Left hindlimb (tissue), 1 donor: ENCODE measurements around the gene SLC35B4.

Experiments used
- DNase-seq: peaks from one replicate; pipeline ENCODE4 v3.0.0-alpha.2; 2018

The SLC35B4 gene

DNA sequence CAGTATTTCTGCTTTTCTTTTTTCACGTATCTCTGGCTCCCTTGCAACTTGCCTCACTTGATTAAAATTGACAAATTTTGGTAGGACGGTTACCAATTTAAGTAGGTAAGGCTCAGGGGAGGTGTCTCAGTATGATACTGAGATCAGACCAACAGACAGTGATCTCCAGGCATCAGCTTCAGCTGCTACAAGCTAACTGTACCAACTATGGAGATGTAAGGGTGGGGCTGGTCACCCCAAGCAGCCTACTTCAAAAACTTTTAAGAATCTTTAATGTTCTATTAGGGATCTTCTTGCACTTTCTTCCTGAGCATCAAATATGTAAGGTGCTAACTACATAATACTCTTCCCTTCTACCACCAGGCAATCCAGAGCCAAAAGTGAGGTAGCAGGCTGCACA lies 26.9 kb downstream of the SLC35B4 start:
- DNase-seq = no peak

- DNase-seq = no peak
These were observed 27.3 kb downstream of the SLC35B4 start for GRCh38 chr7:134289423-134289822.

DNA sequence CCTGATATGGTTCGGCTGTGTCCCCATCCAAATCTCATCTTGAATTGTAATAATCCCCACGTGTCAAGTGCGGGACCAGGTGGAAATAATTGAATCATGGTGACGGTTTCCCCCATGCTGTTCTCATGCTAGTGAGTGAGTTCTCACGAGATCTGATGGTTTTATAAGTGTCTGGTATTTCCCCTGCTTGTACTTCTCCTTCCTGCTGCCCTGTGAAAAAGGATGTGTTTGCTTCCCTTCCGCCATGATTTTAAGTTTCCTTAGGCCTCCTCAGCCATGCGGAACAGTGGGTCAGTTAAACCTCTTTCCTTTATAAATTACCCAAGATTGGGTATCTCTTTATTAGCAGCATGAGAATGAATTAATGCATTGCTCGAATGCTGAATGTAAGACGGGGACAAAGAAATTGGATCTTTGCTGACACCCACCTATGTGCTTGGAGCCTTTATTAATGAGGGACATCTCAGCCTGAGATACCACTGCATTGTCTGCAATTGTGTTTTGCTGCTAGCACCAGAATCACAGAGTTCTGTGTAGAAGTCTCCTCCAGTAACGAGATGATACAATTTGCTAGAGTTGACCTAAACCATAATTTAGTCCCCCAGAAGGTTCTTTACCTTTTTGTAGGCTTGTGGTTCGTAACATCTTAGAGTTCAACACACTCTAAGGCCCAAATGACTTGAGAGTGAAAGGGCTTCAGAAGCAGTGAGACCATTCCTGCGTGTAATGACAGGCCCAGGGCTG lies 28.6 kb downstream of the SLC35B4 start:
- DNase-seq = no peak

GRCh38 chr7:134284952-134285351 lies 31.8 kb downstream of the SLC35B4 start:
- DNase-seq = no peak

- no peak for DNase-seq
These were observed 32.7 kb downstream of the SLC35B4 start for GRCh38 chr7:134284011-134284410.

DNA sequence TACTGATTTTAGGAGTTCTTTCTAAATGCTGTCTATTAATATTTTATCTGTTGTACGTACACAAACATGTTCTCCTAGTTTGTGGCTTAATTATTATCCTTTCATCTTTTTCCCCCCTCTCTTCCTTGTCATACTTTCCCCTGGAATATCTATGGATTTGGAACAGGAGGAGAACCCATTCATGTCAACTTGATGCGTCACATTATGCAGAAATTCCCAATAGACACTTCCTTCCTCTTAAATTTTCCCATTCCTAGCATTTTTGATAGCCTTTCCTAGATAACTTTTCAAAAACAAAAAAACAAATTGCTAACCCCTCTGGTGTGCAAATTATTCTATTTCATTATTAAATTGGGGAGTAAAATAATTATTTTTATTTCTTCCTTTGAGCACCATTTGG lies 36.2 kb downstream of the SLC35B4 start:
- no peak for DNase-seq

- no peak for DNase-seq
These were observed 36.8 kb downstream of the SLC35B4 start for GRCh38 chr7:134279898-134280297.

GRCh38 chr7:134279336-134279735 lies 37.4 kb downstream of the SLC35B4 start:
- DNase-seq = no peak

DNA sequence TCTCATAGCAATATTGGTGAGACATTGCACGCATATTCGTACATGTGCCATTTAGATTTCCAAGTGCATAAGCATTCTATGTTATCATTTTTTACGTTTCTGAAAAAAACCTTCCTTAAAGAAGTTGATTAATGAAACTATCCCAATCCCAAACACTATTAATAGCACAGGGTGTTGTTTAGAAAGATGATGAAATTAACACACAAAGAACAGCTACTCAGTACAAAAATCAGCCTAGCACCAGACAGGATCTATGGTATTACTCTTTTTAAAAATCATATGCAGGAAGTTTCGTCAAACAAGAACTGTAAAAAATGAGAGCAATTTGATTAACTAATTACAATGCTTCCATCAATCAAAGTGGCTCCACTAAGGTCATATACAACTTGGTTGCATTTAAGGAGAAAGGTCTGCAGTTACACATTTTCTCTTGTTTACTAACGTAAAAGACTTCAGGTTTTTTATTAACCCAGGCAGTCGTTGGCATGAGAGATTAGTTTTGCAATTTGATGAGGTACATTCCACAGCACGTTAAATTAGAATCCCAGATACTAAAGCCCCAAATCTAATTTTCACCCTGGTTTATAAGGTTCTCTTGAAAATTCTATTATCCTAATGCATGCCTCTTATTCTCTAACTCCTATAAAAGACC lies 38.1 kb downstream of the SLC35B4 start:
- DNase-seq = no peak

- no peak for DNase-seq
These were observed 39.8 kb downstream of the SLC35B4 start for GRCh38 chr7:134276951-134277350.

DNA sequence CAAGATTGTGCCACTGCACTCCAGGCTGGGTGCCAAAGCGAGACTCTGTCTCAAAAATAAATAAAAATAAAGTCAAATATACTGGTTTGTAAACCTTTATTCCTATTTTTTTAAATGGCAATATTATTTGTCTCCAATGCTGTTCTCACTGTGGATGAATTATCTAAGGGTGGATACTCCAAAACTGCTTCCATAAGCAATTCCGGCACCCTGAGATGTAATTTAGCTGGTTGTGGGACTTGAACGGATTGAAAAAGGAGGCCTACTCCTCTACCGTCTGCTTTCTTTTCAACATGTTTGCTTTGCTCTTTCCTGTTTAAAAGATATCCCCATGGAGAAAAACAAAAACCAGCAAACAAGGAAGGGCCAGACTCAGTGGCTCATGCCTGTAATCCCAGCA lies 54.4 kb downstream of the SLC35B4 start:
- no peak for DNase-seq

- DNase-seq = no peak
These were observed 60.9 kb downstream of the SLC35B4 start for GRCh38 chr7:134255814-134256213.

DNA sequence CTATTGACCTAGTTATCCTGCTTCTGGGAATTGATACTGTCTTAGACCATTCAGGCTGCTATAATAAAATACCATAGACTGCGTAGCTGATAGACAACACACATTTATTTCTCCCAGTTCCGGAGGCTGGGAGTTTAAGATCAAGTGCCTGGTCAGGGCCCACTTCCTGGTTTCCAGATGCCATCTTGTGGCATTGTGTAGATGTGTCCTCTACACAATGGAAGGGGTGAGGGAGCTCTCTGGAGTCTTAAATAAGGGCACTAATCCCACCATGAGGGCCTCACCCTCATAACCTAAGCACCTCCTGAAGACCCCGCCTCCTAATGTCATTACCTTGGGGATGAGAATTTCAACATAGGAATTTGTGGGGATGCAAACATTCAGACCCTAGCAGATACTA lies 62.4 kb downstream of the SLC35B4 start:
- DNase-seq = no peak

- no peak for DNase-seq
These were observed 68.5 kb downstream of the SLC35B4 start for GRCh38 chr7:134248196-134248595.

DNA sequence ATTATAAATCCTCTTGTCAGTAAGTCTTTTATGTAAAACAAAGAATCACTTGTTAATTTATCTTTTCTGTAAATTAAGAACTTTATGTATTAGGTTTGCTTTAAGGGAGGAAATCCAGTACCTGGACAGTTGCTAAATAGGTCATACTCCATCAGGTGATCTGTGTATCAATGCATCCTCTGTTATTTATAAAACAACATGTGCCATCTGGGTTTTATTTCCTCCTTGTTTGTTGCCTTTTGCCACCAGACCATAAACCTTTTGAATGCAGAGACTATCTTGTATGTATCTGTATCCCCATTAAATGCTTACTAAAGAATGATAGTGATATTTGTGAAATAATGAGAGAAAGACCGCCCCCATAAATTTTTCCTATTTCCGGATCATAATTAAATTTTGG lies 70.0 kb downstream of the SLC35B4 start:
- DNase-seq = no peak

DNA sequence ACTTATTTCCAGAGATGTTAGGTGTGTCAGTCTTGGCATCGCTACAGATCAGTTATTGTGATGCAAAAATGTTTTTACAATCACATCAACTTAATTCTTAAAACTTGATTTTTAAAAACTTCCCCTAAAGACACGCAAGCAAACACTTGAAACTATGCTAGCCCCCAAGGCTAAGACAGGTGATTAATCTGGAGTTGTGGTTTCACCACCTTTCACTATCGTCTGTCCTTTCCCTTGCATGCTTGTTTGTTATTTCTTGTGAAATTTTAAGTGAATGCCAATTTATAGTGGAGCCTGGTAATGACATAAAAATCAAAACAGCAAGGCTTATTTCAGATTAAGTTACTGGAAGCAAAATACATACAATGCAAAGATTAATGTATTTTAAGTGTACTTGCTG lies 70.4 kb downstream of the SLC35B4 start:
- no peak for DNase-seq

GRCh38 chr7:134245253-134245652 lies 71.5 kb downstream of the SLC35B4 start:
- DNase-seq = no peak
